Head of caudate nucleus (tissue), 42 donors: Measurements from ENCODE around the gene OSBPL3.

Source experiments
- DNase-seq, 42 donors: peaks; one replicate each; pipeline versions ENCODE4 v3.0.0 to v3.0.0-alpha.2; 2020 to 2021; ENCODE audit warnings: mixed read lengths in 7 of 42
- intact Hi-C: fragments of 100-400 bp; cut with DNase I; formaldehyde crosslinking; loops from one replicate; pipeline ENCODE4 v1.15.0; 2022

Gene OSBPL3

GRCh38 chr7:24926623-24927524 is 53.1 kb downstream of the OSBPL3 start:
- intact Hi-C loops: no loop called here
- no peak for DNase-seq

DNA sequence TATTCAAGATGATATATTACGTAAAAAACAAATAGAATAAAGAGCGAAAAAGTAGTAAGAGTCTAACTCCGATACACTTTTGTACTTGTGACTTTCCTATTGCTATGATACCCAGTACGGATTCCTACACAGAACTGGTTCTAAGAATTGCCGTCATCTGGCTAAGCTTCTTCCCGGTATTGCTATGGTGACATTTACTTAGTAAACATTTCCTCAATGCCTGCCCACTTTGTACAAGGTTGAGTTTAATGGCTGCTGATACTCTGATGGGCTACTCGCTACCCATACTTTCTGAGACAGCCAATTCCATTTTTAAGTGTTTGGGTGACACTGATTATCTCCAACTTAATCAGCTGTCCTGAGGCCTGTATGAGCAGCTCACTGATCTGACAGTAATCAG is 55.6 kb downstream of the OSBPL3 start:
- intact Hi-C loops: no loop called here
- no peak for DNase-seq

DNA sequence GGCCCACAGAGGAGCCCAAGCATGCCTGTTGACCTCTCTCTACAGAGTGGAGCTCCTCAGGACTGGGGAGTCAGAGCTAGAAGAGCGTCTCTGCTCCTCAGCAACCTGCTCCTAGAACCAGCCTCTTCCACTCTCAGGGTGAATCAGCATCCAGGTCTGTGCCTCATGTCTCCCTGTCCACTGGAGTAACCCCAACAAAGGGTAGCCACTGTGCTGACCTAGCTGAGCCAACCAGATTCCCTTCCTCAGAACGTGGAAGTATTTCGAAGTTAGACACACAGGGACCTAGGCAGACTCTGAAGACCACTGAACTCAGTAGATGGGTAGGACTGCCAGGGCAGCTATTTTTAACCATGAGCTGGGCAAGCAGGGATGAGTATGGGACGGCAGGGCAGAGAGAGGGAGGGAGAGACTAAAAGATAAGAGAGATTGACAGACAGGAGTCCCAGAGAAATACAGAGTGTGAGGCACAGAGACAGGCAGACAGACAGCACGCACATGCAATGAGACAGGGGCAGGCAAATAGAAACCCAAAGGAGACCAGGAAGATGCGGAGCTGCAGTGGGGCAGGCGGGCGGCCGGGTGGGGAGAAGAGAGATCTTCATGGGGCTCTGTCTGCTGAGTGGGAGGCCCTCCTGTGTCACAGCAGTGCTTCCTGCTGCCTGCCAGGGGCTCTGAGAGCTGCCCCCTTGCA is 56.7 kb downstream of the OSBPL3 start:
- intact Hi-C loops: no loop called here
- DNase-seq: no peak

DNA sequence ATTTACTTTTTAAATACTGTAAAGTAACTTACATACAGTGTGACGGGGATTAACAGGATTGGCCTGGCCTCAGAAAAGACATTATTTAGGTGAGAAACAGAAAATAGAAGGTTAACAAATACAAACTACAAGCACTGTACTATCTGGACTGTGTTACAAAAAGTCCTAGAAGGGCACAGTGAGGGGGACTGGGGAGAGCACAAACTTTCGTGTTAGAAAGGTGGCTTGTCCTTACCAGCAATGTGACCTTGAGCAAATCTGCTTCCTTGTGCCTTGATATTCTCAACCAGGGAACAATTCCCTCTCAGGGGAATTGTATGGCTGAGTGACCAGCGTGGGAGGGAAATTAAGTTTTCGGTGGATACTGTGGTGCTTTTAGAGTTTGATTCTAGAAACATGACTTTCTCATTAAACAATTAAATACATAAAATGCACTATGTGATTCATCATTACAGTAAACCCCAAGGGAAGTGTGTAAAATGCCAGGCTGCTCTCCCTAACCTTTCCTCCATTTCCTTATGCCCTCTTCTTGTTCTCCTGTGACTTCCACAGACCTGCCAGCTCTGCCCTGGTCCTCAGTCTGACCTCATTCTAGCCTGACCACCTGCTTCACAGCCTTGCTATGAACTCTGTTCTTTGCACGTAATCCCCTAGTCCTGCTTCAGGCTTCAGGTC is 57.7 kb downstream of the OSBPL3 start:
- DNase-seq: no peak
- intact Hi-C loops: no loop called here

DNA sequence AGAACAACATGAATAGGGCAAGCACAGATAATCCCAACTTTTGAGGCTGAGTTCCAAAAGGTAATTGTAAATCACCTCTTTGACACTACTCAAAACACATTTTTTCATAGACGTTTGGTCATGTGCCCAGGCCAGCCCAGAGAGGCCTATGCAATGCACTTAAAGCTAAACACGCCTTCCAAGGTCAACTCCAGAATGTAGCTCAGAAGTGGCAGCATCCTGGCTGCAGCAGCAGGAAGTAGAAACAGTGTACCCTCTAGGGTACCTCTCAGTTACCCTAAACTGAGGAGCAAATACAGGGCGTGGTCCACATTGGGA is 58.7 kb downstream of the OSBPL3 start:
- DNase-seq: no peak
- intact Hi-C loops: no loop called here

DNA sequence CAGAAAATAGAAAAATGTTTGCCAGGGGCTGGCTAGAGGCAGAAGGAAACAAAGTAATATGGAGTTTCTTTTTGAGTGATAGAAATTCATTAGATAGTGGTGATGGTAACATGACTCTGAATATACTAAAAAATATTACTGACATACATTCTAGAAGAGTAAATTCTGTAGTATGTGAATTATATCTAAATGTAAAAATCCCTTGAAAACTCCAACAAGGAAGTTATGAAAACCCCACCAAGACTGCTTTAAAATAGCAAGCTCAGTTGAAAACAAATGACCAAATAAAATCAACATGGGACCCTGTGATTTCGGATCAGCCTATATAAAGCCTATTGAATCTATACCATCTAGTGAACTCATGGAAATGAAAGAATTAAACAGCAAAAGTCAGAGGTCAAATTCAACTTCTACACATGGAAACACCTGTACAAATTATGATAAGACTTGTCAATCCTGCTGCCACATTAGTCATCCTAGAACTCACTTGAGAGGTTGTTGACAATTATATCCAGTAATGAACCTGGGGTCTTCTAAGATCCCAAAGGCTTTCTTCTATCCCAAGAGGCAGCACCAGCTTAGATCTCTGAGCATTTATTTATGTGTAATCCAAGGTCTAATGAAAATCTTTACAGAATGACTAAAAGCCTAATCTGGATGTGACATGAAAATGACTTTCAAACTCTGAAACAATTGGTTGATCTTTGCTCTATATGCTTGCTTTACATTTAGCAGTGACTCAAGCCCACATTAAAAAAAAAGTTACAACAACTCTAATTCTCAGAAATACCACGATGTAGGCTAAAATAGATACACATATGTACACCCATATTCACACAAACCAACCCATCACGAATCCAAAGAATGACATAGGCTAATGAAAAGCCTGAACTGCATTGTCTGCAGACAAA is 59.3 kb downstream of the OSBPL3 start:
- intact Hi-C loops: no loop called here
- no peak for DNase-seq

- intact Hi-C loops: no loop called here
- no peak for DNase-seq
Measured at GRCh38 chr7:24917510-24918239, 62.3 kb downstream of the OSBPL3 start.

DNA sequence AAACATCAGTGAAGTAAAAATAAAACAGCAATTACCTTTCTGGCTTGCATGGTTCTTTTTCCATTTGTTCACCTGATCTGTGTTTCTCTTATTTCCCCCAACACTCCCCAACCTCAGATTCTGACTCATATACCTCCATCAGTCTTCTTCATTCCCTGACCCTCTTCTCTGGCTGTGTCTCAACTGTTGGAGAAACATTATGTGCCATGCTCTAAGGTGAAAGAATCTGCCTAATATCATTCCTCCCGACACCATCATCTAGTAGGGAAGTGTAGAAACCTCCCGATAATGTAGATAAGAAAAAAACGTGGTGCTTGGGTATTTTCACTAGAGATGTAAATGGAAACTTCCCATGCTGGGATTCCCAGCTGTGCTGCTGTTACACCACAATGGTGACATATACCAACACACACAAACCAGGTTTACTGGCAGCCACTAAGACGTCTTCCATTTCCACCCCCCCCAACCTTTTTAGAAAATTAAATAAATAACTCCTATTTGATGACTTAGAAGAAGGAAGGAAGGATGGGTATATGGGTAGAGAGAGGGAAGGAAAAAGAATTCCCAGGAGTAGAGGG is 63.4 kb downstream of the OSBPL3 start:
- intact Hi-C loops: no loop called here
- DNase-seq: no peak

DNA sequence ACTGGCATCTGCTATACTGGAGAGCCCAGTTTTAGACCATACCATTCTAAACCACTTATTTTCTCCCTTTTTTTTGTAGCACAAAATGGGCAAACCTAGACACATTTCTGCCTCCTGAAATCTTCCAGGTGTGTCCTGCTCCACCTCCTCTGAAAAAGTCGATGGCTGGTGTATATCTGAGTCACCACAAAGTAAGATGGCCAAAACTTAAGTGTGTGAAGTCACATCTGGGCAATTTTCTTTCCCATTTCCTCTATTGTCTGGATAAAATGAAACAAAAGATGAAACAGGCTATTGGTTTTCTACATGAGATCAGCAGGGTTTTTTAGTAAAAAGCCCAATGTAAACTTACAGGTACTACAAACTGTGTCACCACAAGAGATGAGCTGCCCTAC is 65.5 kb downstream of the OSBPL3 start:
- no peak for DNase-seq
- intact Hi-C loops: no loop called here

- intact Hi-C loops: no loop called here
- DNase-seq: no peak
Measured at GRCh38 chr7:24913801-24914464, 66.0 kb downstream of the OSBPL3 start.

DNA sequence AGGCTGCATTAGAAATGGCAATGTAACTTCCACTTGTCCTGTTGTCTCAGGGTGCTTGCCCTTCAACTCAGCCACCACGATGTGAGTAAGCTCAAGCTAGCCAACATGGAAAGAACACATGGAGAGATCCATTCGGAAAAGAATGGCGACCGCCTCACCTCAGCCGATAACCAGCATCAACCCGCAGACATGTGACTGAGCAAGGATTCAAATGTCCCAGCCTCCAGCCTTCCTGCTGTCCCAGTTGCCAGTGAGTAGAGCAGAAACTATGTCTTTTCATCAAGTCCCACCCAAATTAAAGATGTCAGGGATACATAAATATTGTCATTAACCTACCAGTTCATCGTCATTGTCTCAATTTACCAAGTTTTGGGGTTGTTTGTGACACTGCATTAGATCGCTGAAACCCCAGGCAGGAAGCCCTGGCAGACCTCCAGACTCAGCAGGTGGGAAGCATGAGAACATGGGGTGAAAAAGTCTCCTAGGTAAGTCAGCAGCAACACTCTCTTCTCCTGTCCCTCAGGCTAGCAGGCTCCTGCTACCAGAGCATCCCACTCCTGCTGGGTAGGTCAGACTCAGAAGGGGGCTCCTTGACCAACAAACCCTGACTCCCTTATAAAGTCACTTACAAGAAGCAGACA is 67.0 kb downstream of the OSBPL3 start:
- no peak for DNase-seq
- intact Hi-C loops: no loop called here

GRCh38 chr7:24912424-24912823 is 67.6 kb downstream of the OSBPL3 start:
- DNase-seq: no peak
- intact Hi-C loops: no loop called here

GRCh38 chr7:24911213-24911603 is 68.8 kb downstream of the OSBPL3 start:
- peak in 2 of 42 donors; percentile 16 to 43 for DNase-seq
- intact Hi-C loops: no loop called here

DNA sequence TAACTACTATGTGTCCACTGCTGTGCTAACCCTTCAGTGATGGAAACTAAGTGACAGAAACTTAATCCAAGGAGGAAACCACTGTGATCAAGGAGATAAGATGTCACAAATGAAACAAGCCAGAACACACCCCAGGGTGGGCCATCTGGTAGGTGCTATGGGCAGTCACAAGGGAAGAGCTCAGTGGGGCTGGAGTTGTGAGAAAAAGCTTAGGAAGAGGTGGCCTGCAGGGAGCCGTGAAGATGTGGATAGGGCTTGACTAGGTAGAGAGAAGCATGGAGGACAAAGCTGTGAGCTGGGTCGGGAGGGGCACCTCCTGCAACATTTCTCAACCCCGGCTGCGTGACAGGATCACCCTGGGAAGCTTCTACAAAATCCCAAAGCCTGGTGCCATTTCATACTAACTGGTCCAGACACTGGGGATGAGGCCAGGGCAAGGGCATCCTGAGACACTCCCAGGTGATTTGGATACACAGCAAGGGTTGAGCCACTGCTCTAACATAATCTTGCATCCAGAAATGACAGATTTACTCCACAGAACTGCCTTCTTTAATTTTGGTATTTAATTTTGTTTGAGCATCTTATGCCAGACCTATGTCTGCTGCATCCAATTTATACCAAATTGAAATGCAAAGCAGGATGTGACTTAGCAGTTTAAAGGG is 69.3 kb downstream of the OSBPL3 start:
- DNase-seq: no peak
- intact Hi-C loops: no loop called here

- intact Hi-C loops: no loop called here
- no peak for DNase-seq
Measured at GRCh38 chr7:24908727-24909126, 71.3 kb downstream of the OSBPL3 start.

GRCh38 chr7:24908166-24908565 is 71.8 kb downstream of the OSBPL3 start:
- intact Hi-C loops: no loop called here
- no peak for DNase-seq
